Germinal center (tissue), 1 donor: ENCODE data around the gene CYP21A2.
"Not testable (repeated sequence)": the region's sequence is repeated elsewhere in the genome, so short reads cannot be mapped to it uniquely, and the experiment has no call there.

Experiments used
- DNase-seq: peaks from one replicate; pipeline ENCODE4 v3.0.0; 2012; ENCODE audit warnings: mixed read lengths, low spot score

The CYP21A2 gene

GRCh38 chr6:32037598-32038524, at the start of gene CYP21A2:
TSS of gene CYP21A2 (plus strand) at chr6:32038415. CDS start at chr6:32038423, 8 bp downstream.
- not testable (repeated sequence) for DNase-seq

- DNase-seq, result not testable (repeated sequence)
These were observed 48.9 kb upstream of the CYP21A2 start for GRCh38 chr6:31989363-31989762.

- DNase-seq, result not testable (repeated sequence)
These were observed 43.8 kb upstream of the CYP21A2 start for GRCh38 chr6:31994421-31994820.

- DNase-seq, result not testable (repeated sequence)
These were observed 41.8 kb upstream of the CYP21A2 start for GRCh38 chr6:31996385-31996784.

DNA sequence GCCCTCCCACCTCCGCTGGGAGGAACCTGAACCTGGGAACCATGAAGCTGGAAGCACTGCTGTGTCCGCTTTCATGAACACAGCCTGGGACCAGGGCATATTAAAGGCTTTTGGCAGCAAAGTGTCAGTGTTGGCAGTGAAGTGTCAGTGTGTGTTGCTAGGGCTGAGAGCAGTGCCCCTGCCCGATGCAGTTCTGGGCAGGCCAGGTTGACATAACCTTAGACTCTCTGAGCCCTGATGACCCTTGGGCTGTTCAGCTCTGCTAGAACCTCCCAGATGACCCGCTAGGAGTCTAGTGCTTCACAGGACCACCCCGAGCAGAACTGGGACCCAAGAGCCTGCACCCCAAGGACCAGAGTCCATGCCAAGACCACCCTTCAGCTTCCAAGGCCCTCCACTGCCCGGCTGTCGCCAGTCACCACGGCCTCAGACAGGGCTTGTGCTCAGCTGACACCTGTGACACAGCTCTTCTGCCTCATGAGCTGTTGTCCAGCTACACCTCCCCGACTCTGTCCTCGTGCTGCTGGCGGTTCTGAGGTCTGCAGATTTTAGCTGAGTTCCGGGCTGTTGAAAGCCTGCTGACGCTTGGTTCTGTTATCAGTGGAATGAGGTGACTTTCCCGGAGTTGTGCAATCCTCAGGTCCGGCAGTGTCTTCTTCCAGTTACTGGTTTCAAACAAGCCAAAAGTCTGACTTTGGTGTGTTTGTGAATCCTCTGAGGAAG, 35.5 kb upstream of the CYP21A2 start:
- DNase-seq, result not testable (repeated sequence)

GRCh38 chr6:32003301-32003700, 34.9 kb upstream of the CYP21A2 start:
- not testable (repeated sequence) for DNase-seq

DNA sequence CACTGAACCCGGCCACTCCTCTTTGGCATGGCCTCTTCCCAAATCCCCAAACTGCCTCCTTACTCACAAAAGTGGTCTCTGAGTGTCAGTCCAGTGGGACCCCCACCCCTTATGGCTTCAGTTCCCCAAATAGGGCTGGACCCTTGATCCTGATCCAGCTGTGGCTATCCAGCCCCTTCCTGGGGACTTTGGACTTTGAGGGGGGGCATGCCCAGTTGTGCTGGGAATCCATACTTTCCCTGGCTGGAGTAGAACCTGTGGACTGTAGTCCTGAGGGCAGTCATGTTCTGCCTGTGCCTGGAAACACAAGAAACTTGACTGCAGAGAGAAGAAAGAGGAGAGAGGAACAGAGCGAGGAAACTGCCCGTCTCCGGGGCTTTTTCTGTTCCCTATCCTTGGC, 33.8 kb upstream of the CYP21A2 start:
- not testable (repeated sequence) for DNase-seq

- DNase-seq, result not testable (repeated sequence)
These were observed 33.2 kb upstream of the CYP21A2 start for GRCh38 chr6:32004864-32005537.

GRCh38 chr6:32005538-32005880, 32.7 kb upstream of the CYP21A2 start:
- DNase-seq, result not testable (repeated sequence)

GRCh38 chr6:32005991-32006529, 32.2 kb upstream of the CYP21A2 start:
- DNase-seq, result not testable (repeated sequence)

- not testable (repeated sequence) for DNase-seq
These were observed 31.1 kb upstream of the CYP21A2 start for GRCh38 chr6:32007086-32007485.

GRCh38 chr6:32008037-32008436, 30.2 kb upstream of the CYP21A2 start:
- DNase-seq, result not testable (repeated sequence)

- not testable (repeated sequence) for DNase-seq
These were observed 29.6 kb upstream of the CYP21A2 start for GRCh38 chr6:32008616-32009015.

DNA sequence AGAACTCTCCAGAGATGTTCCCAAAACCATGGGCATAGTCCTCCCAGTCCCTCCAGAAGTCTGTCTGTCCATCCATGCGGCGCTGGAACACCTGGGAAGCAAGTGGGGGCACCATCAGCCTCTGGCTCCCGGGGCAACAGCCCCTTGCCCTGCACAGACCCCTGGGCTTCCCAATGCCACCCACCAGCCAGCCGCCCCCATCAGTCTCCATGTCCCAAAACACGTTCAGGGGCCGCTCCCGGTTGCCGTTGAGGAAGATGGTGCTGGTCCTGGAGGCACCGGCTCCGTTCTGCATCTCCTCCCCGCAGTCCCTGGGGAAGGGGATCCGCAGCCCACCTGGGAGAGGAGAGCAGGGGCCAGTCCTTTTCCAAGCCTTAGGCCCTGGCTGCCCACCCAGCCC, 28.7 kb upstream of the CYP21A2 start:
- not testable (repeated sequence) for DNase-seq

GRCh38 chr6:32010856-32011530, 27.2 kb upstream of the CYP21A2 start:
- DNase-seq, result not testable (repeated sequence)

DNA sequence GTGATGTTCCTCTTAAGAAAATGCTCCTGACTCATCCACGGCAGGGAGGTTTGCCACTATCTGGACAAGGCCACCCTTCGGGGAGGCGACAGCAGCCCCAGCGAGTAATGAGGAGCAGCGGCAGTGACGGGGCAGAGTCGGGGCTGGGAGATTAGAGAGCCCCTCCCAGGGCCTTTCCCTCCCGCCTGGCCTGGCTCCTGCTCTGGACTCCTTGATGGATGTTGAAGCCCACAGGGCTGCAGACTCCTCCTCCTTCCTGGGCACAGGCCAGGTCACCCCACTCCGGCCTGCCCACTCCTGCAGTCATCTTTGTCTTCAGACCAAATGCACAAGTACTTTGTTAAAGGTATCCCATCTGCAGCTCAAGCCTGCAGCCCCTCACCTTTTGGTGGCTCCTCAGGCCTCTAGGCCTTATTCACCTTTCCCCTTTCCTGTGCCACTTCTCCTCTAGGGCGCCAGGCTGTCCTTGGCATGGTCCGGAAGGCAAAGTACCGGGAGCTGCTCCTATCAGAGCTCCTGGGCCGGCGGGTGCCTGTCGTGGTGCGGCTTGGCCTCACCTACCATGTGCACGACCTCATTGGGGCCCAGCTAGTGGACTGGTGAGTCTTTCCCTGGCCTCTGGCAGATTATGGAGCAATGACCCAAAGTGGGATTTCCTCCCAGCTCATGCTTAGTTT, 25.1 kb upstream of the CYP21A2 start:
- DNase-seq, result not testable (repeated sequence)

DNA sequence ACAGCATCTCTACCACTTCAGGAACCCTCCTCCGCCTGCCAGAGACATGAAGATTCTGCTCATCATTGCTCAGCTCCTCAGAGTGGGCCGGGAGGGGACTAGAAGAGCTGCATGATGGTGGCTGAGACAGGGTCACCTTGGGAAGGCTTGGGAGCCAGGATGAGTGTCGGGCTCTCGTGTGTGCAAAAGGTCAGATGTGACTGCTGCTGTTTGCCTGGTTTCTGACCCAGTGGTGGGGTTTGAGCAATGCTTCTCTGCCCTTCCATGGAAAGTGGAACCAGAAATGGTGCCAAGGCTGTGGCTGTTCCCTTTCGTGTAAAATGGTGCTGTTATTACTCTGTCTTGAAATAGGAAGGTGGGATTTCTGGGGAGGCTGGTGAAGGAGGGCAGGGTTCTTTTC, 24.5 kb upstream of the CYP21A2 start:
- DNase-seq, result not testable (repeated sequence)

DNA sequence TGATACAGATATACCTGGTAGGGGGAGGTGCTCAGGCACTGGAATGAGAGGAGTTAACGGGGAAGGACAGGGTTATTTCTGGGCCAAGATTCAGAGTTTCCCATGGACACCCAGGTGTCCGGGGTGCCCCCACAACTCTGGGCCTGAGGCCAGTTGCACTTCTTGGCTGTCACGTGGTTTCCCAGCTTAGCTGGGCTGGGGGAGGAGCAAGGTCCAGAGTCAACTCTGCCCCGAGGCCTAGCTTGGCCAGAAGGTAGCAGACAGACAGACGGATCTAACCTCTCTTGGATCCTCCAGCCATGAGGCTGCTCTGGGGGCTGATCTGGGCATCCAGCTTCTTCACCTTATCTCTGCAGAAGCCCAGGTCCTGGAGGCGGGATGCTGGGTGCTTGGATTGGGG, 23.7 kb upstream of the CYP21A2 start, which contains the start of gene C4B:
Gene C4B, plus strand, starts transcription at position 249 of the 400 bp plus-strand sequence. Its CDS starts 51 bp downstream, at position 300.
- not testable (repeated sequence) for DNase-seq

DNA sequence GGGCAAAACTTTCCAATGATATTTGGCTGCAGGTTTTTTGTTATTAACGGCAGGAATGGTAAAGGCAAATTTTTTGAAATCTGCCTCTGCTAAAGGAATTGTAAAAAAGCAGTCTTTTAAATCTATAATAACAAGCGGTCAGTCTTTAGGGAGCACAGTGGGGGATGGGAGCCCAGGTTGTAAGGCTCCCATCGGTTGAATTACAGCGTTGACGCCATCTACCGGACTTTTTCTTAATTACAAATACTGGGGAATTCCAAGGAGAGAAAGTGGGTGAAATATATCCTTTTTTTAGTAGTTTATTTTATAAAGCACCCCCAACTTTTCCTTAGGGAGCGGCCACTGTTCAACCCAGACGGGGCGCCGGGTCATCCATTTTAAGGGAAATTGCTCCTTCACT, 16.1 kb upstream of the CYP21A2 start:
- DNase-seq, result not testable (repeated sequence)

DNA sequence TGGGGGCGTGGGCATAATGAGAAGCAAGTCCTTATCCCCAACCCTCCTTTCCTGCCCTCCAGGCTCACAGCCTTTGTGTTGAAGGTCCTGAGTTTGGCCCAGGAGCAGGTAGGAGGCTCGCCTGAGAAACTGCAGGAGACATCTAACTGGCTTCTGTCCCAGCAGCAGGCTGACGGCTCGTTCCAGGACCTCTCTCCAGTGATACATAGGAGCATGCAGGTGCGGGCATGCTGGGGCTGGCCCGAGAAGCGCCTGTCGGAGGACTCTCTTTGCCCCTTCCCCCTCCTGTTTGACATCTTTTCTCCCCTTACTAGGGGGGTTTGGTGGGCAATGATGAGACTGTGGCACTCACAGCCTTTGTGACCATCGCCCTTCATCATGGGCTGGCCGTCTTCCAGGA, 9.6 kb upstream of the CYP21A2 start:
- DNase-seq, result not testable (repeated sequence)

GRCh38 chr6:32029553-32029952, 8.7 kb upstream of the CYP21A2 start:
- DNase-seq, result not testable (repeated sequence)
